GM19468 (cell line): ENCODE measurements around the gene DPH6.

Source experiments
- ATAC-seq: cut with Tn5 transposase; IDR thresholded peaks from one replicate; pipeline ENCODE4 v1.9.1; 2021; ENCODE audit warnings: mild to moderate bottlenecking, moderate library complexity, moderate number of reproducible peaks; ENCODE audit not compliant: unreplicated experiment; ENCODE audit errors: extremely low read depth

The DPH6 gene

GRCh38 chr15:35546511-35547381 is 781 bp upstream of the DPH6 start:
- ATAC-seq: no peak

- no peak for ATAC-seq
Measured at GRCh38 chr15:35545316-35545823, 595 bp downstream of the DPH6 start.

- no peak for ATAC-seq
Measured at GRCh38 chr15:35540885-35541284, 5.1 kb downstream of the DPH6 start.

- ATAC-seq: no peak
Measured at GRCh38 chr15:35540021-35540420, 5.9 kb downstream of the DPH6 start.

- no peak for ATAC-seq
Measured at GRCh38 chr15:35535365-35535916, 10.5 kb downstream of the DPH6 start.

- no peak for ATAC-seq
Measured at GRCh38 chr15:35533130-35534110, 12.5 kb downstream of the DPH6 start.

- no peak for ATAC-seq
Measured at GRCh38 chr15:35530698-35531097, 15.3 kb downstream of the DPH6 start.

GRCh38 chr15:35529784-35530183 is 16.2 kb downstream of the DPH6 start:
- no peak for ATAC-seq

- ATAC-seq: no peak
Measured at GRCh38 chr15:35522061-35522460, 23.9 kb downstream of the DPH6 start.

- no peak for ATAC-seq
Measured at GRCh38 chr15:35519541-35520149, 26.3 kb downstream of the DPH6 start.

- no peak for ATAC-seq
Measured at GRCh38 chr15:35519052-35519451, 26.9 kb downstream of the DPH6 start.

GRCh38 chr15:35514759-35515158 is 31.2 kb downstream of the DPH6 start:
- ATAC-seq: no peak

- no peak for ATAC-seq
Measured at GRCh38 chr15:35507932-35508638, 37.9 kb downstream of the DPH6 start.

GRCh38 chr15:35506272-35506870 is 39.6 kb downstream of the DPH6 start:
- no peak for ATAC-seq

GRCh38 chr15:35505809-35506208 is 40.2 kb downstream of the DPH6 start:
- ATAC-seq: no peak

GRCh38 chr15:35505141-35505540 is 40.8 kb downstream of the DPH6 start:
- ATAC-seq: no peak

- no peak for ATAC-seq
Measured at GRCh38 chr15:35499723-35500122, 46.2 kb downstream of the DPH6 start.

- peak; percentile 97 for ATAC-seq
Measured at GRCh38 chr15:35496585-35496984, 49.4 kb downstream of the DPH6 start.

GRCh38 chr15:35495080-35495479 is 50.9 kb downstream of the DPH6 start:
- no peak for ATAC-seq
